Amygdala (tissue), 56 donors: Measurements from ENCODE around the gene PYY.
A peak's percentile ranks its signal among the peaks of the same experiment; 100 is the strongest.

Experiments
- DNase-seq, 56 donors: peaks; one replicate each; lab custom pipeline; 2025; lab: John Stamatoyannopoulos, UW

The PYY gene

GRCh38 chr17:43918026-43918389, 35.7 kb downstream of the PYY start:
- no peak for DNase-seq

DNA sequence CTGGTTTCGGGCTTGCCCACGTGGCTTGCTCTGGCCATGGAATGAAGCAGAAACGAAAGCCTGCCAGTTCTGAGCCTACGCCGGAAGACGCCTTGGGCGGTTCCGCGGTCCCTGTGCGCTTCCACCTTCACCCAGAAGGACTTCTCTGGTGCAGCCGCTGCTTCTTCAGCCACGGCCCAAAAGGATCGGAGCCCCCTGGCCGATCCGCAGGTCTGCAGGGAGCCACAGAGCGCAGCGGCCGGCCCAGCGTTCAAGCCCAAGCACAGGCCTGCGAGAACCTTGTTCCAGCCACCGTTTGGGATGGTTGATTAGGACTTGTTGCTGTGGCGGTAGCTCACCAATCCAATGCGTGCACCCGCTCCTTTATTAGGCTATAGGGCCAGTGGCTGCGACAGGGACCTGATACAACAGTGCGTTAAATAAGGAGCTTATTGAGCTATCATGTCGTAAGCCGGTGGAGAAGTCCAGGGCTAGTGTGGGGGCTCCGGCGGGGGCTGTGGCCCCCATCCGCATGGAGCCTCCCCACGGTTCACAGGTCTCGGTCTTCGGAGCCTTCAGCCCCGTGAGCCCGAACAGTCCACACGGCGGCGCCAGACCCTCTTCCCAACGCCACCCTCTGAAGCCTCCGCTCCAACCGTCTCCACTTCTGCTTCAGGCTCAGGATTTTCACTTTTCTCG, 36.3 kb downstream of the PYY start:
- peak in 22 of 56 donors; percentile 4 to 61 (median 26) for DNase-seq

DNA sequence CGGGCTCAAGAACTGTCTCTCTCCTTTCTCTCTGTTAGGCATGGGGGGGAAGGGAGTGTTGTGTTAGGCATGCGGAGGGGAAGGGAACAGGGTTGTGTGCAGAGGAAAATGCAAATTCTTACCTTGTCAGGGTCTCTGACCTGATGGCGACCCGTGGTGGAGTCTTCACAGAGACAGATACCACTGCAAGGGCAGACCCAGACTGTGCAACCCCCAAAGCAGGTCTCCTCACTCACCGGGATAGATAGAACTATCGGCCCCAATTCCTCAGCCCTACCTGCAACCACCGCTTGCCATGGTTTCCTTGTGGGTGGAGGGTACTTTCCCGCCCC, 36.8 kb downstream of the PYY start:
- no peak for DNase-seq

- DNase-seq = no peak
These were observed 37.4 kb downstream of the PYY start for GRCh38 chr17:43916385-43916784.

DNA sequence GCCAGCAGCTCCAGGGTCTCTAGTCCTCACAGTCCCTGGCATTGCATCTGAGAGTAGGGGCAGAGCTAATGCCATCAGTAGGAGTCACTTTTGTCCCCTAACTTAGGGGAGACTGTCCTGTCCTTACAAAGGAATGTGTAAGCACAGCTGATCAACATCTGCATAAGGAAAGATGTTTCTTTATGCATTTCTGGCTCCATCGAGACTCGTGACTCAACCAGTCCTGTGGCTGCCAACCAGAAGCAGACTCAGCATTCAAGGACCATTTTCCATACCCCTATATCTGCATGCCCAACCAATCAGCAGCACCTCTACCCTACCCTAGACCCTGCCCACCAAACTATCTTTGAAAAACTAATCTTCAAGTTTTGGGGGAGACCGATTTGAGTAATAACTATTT, 38.2 kb downstream of the PYY start:
- DNase-seq = no peak

DNA sequence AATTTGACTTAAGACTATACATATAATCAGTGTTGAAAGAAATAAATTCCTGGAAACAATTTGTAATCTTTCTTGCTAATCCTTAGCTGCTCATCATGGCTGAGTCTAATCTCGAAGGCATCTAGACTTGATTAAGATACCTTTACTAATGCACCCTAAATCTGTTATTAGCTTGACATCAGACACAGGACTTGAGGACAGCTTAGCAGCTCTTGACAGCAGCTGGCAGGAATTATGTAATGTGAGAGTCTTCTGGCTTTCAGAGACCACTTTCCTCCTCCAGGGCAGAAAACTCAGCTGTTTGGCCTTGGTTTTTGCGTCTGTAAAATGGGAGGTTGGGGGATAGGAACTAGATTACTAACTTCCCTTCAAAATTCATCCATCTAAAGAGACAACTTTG, 39.3 kb downstream of the PYY start:
- DNase-seq = no peak

- no peak for DNase-seq
These were observed 40.2 kb downstream of the PYY start for GRCh38 chr17:43913584-43913983.

DNA sequence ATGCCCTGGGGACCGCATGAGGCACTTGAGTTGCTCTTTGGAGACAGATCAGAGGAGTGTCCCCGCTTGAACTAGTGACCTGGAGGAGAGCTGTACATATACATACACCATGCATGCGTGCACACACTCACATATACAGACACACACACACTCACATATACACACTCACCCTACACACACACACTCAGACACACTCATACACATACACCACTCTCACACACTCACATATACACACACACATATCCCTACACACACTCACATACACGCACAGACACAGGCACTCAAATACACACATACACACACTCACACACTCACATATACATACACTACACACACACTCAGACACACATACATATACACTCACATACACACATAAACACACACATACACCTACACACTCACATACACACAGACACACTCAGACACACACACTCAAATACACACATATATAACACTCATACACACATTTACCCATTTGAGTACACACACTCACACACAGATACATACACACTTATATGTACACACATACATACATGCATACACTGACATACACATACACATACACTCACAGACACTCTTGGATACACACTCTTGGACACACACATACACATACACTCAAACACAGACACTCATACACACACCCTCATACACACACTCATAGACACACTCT, 41.0 kb downstream of the PYY start:
- no peak for DNase-seq

DNA sequence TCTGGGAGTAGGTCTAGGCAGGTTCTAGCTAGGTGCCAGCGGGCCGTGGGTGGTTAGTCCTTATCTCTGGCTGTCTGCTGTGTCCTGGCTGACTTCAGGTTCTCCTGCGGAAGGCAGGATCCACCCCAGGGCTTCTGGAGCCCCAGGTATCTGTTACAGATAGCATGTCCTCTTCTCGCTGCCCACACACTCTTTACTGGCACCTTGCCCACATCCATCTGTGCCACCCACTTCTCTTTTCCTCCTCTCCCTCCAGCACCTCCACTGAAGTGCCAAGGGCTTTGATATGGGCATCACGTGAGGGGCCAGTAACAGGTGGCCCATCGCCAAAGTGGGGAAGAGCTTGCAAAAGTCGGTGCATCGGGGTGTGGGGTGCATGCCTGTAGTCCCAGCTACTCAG, 41.8 kb downstream of the PYY start:
- DNase-seq = peak in 1 of 56 donors; percentile 6

- peak in 12 of 56 donors; percentile 8 to 58 (median 22) for DNase-seq
These were observed 44.1 kb downstream of the PYY start for GRCh38 chr17:43909537-43910231.

GRCh38 chr17:43907998-43908721, 45.6 kb downstream of the PYY start:
- peak; percentile 25 to 92 (median 76) for DNase-seq

DNA sequence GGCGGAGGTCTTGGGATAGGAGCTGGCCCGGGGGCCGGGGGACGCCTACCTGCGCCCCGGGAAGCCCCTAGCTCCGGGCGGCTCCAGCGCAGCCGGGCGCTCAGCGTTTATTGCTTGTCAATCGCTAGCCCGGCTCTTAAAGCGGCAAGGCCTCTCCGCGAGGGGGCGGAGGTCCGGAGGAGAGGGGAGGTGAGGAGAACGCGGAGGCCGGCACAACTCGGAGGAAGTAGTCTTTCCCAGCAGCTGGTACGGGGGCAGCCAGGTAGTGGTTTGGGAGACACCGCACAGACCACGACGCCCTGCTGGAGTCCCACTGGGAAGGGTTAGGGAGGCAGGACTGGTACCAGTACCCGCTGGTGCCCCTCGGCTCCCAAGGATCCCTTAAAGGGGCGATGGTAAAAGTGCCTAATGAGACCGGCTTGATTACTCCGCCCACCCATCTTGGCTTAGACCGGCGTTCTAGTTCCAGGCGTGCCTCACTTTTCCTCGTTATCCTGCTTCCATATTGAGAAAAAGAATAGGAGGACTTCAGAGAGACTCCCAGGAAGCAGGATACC, 46.2 kb downstream of the PYY start, which contains the start of gene MPP2:
Gene MPP2 (minus strand): TSS at position 112 of the 557 bp plus-strand sequence. CDS start 3,076 bp downstream, outside the sequence.
- DNase-seq = peak; percentile 27 to 93 (median 80)

- DNase-seq = peak in 13 of 56 donors; percentile 43 to 76 (median 63)
These were observed 46.8 kb downstream of the PYY start for GRCh38 chr17:43906951-43907424.

DNA sequence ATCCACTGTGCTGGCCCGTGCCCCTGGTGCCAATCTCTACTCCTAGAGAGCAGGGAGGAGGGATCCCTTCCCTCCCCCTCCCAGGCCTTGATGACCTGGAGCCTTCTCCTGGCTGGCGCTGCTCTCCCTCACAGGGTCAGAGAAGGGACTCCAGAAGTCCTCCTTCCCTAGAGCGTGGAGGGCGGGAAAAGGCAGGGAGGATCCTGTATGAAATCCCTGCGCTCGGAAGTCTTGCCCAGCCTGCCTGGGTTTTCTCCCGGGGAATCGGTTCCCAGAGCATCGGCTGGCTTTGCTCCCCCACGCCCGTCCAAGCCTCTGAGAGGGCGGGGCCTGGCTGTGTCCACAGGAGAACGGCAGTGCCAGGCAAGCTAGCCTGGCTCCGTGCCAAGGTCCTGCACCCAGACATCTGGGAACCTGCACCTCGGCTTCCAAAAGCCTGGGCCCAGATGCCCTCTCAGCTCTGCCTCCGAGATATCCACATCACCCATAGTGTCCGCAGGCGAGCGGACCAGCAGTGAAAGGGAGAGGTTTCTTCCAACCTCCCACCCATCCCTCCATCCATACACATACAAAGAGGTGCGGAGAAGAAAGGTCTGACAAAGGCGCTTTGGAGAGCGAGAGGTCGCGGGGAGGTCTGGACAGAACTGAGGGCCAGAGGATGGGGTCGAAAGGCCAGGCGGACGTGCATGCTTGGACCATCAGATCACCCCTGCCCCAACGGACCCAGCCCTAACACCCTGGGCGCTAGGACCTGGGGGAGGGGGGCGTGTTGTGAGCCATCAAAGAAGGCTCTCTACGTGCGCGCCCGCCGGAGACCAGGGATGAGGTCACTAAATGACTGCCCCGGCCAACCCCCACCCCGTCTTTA, 47.5 kb downstream of the PYY start:
- peak in 55 of 56 donors; percentile 50 to 94 (median 79) for DNase-seq

DNA sequence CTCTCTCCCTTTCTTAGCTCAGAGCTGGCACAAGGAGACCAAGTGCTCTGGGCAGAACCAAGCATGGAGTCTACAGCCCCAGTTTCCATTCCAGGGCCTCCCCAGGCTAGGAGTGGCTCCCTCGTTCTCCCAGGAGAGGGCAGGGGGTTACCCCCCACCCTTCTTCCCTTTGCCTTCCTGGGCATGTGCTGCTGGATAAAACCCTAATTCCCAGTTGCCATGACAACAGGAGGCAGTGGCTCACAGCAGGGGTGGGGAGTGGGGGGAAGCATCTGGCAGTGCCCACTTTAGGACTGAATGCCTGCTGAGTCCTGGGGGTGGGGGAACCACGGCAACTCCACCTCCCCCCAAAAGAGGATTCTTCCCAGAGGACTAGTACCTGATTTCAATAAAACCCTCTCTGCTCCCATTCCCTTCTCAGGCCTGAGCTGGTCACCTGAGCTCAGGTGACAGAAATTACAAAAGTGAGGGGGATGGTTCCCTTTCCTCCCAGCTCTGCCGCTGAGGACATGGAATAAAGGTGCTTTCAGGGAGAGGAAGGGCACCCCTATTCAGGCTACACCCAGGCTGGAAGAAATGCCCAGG, 48.2 kb downstream of the PYY start:
- peak in 19 of 56 donors; percentile 9 to 43 (median 23) for DNase-seq
